Nephron progenitor cell (in vitro differentiated cells): Measurements from ENCODE around the gene SPACDR.
"Not testable (repeated sequence)": the region's sequence is repeated elsewhere in the genome, so short reads cannot be mapped to it uniquely, and the experiment has no call there.

Experiments used
- DNase-seq: peaks from one replicate; pipeline ENCODE4 v3.0.0; 2021
- H3K27ac Mint-ChIP-seq: 2 replicates; pipeline ENCODE4 v1.8.0; 2021; ENCODE audit warnings: mild to moderate bottlenecking, moderate library complexity, mixed read lengths
- H3K27me3 Mint-ChIP-seq: 2 replicates; pipeline ENCODE4 v1.8.0; 2021; ENCODE audit warnings: mild to moderate bottlenecking, low read depth, mixed read lengths; ENCODE audit not compliant: poor library complexity
- H3K36me3 Mint-ChIP-seq: 2 replicates; pipeline ENCODE4 v1.8.0; 2021; ENCODE audit warnings: low read depth, mixed read lengths
- H3K4me1 Mint-ChIP-seq: 2 replicates; pipeline ENCODE4 v1.8.0; 2021; ENCODE audit warnings: mixed read lengths
- H3K4me3 Mint-ChIP-seq: 2 replicates; pipeline ENCODE4 v1.8.0; 2021; ENCODE audit warnings: mild to moderate bottlenecking, moderate library complexity, mixed read lengths
- H3K9me3 Mint-ChIP-seq: 2 replicates; pipeline ENCODE4 v1.8.0; 2021; ENCODE audit warnings: mild to moderate bottlenecking, moderate library complexity, mixed read lengths
- TF ChIP-seq, protein P1 (sequence below): fragments of 200-600 bp; sonication (generic); IDR thresholded peaks from 2 replicates; pipeline ENCODE4 v1.5.0; 2021; ENCODE audit warnings: antibody characterized with exemption

The SPACDR gene

DNA sequence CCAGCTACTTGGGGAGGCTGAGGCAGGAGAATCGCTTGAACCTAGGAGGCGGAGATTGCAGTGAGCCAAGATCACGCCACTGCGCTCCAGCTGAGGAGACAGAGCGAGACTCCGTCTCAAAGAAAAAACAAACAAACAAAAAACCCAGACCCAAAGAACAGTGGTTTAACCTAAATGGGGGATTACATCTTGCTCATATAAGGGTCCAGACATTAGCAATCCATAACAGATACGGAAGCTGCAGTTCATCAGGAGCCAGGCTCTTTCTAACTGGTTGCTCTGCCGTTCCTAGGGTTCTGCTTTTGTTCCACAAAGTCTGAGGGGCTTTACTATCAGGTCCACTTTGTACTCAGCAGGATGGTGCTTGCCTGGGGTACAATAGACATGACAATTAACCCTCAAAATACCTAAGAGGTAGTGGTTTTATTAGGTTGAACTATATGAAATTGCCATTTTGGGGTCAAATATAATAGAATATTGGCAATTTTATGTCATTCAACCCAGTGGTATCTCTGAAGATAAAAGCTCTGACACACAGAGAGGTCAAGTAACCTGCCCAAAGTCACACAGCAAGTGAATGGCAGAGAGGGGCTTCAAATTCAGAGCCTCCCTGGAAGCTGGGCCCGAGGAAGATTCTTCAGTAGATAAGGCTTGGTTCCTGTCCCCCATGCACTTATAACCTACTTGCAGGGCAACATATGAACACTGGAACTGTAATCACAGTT is 41.0 kb upstream of the SPACDR start:
- Mint-ChIP-seq H3K4me1 (no peaks in the 10 kb centered on the region), H3K36me3 (no peaks in the 10 kb centered on the region), H3K4me3 (no peak overlapping the region), H3K27ac (no peak overlapping the region), H3K27me3 (peaks cover 15% of the 10 kb centered on the region), H3K9me3 (no peaks in the 10 kb centered on the region)
- DNase-seq, result no peak
- TF ChIP-seq, protein P1, sequence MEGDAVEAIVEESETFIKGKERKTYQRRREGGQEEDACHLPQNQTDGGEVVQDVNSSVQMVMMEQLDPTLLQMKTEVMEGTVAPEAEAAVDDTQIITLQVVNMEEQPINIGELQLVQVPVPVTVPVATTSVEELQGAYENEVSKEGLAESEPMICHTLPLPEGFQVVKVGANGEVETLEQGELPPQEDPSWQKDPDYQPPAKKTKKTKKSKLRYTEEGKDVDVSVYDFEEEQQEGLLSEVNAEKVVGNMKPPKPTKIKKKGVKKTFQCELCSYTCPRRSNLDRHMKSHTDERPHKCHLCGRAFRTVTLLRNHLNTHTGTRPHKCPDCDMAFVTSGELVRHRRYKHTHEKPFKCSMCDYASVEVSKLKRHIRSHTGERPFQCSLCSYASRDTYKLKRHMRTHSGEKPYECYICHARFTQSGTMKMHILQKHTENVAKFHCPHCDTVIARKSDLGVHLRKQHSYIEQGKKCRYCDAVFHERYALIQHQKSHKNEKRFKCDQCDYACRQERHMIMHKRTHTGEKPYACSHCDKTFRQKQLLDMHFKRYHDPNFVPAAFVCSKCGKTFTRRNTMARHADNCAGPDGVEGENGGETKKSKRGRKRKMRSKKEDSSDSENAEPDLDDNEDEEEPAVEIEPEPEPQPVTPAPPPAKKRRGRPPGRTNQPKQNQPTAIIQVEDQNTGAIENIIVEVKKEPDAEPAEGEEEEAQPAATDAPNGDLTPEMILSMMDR, result no peak

DNA sequence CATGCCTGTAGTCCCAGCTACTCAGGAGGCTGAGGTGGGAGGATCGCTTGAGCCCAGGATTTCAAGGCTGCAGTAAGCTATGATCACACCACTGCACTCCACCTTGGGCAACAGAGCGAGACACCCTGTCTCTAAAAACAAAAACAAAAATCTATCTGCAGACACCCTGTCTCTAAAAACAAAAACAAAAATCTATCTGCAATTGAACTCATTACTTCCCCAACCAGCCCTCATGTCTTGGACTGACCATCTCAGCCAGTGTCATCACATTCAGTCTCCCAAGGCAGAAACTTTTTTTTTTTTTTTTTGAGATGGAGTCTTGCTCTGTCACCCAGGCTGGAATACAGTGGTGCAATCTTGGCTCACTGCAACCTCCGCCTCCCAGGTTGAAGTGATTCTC is 40.0 kb upstream of the SPACDR start:
- H3K36me3 Mint-ChIP-seq, H3K9me3 Mint-ChIP-seq, H3K4me1 Mint-ChIP-seq, DNase-seq, H3K4me3 Mint-ChIP-seq: not testable (repeated sequence)
- peak overlapping the region; percentile 23 for H3K27ac Mint-ChIP-seq
- peaks cover 15% of the 10 kb centered on the region for H3K27me3 Mint-ChIP-seq

DNA sequence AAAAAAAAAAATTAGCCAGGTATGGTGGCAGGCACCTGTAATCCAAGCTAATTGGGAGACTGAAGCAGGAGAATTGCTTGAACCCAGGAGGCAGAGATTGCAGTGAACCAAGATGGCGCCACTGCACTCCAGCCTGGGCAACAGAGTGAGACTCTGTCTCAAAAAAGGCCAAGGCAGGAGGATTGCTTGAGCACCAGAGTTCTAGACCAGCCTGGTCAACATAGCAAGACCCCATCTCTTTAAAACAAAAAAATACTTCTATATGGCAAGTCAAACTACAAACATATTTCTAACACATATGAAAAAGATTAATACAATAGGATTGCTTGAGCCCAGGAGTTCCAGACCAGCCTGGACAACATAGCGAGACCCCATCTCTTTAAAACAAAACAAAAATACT is 36.7 kb upstream of the SPACDR start:
- H3K36me3 Mint-ChIP-seq, DNase-seq: not testable (repeated sequence)

DNA sequence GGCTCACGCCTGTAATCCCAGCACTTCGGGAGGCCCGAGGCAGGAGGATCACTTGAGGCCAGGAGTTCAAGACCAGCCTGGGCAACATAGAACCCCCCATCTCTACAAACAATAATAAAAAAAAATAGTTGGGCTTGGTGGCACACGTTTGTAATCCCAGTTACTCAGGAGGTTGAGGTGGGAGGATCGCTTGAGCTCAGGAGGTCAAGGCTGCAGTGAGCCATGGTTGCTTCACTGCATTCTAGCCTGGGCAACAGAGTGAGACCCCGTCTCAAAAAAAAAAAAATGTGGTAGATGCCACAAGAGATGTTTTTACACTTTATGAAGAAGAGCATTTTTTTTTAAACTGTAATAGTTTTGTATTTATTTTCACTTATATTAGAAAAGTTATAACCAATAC is 32.4 kb upstream of the SPACDR start:
- Mint-ChIP-seq H3K36me3 (peaks cover 9% of the 10 kb centered on the region), H3K27ac (no peak overlapping the region)

More for the DNA sequence above, 36.7 kb upstream of the SPACDR start:
- not testable (repeated sequence) for H3K9me3 Mint-ChIP-seq, H3K4me3 Mint-ChIP-seq, H3K4me1 Mint-ChIP-seq, H3K27me3 Mint-ChIP-seq, H3K27ac Mint-ChIP-seq

DNA sequence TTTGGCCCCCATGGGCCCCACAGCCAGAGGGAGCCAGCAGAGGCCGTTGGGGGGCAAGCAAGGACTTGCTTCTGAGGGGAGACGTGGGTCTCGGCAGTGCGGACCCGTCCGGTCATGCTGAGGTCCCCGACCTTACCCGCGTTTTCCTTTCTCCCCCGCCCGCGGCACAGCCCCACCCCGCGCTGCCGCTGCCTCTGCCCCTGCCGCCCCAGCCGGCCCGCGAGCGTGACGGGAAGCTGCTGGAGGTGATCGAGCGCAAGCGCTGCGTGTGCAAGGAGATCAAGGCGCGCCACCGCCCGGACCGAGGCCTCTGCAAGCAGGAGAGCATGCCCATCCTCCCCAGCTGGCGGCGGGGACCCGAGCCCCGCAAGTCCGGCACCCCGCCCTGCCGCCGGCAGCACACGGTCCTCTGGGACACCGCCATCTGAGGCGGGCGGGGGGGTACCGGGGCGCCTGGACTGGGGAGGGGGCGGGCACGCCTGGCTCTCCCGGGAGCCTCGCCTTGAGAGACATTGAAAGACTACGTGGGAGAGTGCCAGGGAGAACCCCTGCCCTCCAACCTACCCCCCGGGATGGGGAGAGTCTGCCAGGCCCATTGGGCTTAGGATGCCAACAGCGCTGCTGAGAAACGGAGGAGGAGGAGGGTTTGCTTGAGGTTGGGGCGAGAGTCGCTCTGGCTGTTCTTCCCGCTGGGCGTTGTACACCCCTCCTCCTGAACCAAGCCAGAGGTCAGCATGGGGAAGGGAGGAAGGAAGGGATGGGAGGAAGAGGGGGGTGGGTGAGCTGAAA is 29.6 kb upstream of the SPACDR start:
- DNase-seq, result peak; percentile 77
- peaks cover 63% of the 10 kb centered on the region for H3K4me1 Mint-ChIP-seq
- no peaks in the 10 kb centered on the region for H3K9me3 Mint-ChIP-seq
- TF ChIP-seq, protein P1, result no peak
- H3K36me3 Mint-ChIP-seq, result peaks cover 9% of the 10 kb centered on the region
- H3K4me3 Mint-ChIP-seq, result peak overlapping the region; percentile 72
- no peak overlapping the region for H3K27ac Mint-ChIP-seq
- H3K27me3 Mint-ChIP-seq, result peaks cover 18% of the 10 kb centered on the region

More for the DNA sequence above, 32.4 kb upstream of the SPACDR start:
- H3K4me1 Mint-ChIP-seq, result peaks cover 41% of the 10 kb centered on the region
- no peak for DNase-seq
- H3K9me3 Mint-ChIP-seq, result no peaks in the 10 kb centered on the region
- TF ChIP-seq, protein P1, result no peak
- H3K4me3 Mint-ChIP-seq, result no peak overlapping the region
- H3K27me3 Mint-ChIP-seq, result peaks cover 18% of the 10 kb centered on the region

DNA sequence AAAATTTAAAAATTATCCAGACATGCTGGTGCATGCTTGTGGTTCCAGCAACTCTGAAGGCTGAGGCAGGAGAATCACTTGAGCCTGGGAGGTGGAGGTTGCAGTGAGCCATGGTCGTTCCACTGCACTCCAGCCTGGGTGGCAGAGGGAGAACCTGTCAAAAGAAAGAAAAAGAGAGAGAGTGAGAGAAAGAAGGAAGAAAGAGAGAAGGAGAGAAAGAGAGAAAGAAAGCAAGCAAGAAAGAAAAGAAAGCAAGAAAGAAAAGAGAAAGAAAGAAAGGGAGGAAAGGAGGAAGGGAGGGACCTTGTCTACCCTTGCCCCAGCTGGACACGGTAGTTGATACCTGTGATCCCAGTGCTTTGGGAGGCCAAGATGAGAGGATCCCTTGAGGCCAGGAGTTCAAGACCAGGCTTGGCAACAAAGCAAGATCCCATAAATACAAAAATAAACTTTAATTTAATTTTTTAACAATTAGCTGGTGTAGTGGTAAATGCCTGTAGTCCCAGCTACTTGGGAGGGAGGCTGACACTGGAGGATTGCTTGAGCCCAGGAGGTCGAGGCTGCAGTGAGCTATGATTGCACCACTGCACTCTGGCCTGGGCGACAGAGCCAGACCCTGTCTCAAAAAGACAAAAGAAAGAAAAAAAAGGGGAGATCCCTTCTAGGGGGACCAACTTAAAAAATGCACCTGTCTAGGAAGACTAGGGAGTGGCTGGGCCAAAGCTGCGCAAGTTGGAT is 28.8 kb upstream of the SPACDR start:
- H3K27ac Mint-ChIP-seq, result no peak overlapping the region

More for the DNA sequence above, 28.8 kb upstream of the SPACDR start:
- no peak for DNase-seq
- Mint-ChIP-seq H3K36me3 (peaks cover 9% of the 10 kb centered on the region), H3K27me3 (peaks cover 16% of the 10 kb centered on the region), H3K4me1 (peaks cover 66% of the 10 kb centered on the region), H3K9me3 (no peaks in the 10 kb centered on the region), H3K4me3 (peak overlapping the region; percentile 72)
- TF ChIP-seq, protein P1, result no peak
